GM23248 (cell line): ENCODE measurements around the gene CABP7.

Source experiments
- EZH2 ChIP-seq: fragments of 200-600 bp; sonication (generic); IDR thresholded peaks from 2 replicates; pipeline ENCODE4 v1.6.1; 2018; ENCODE audit warnings: antibody characterized with exemption, mild to moderate bottlenecking; ENCODE audit not compliant: insufficient read depth, poor library complexity, severe bottlenecking
- EZH2phosphoT487 ChIP-seq: fragments of 200-600 bp; sonication (generic); IDR thresholded peaks from 2 replicates; pipeline ENCODE4 v1.6.1; 2018; ENCODE audit warnings: antibody characterized with exemption, moderate library complexity, mild to moderate bottlenecking, low read depth; ENCODE audit not compliant: insufficient read depth

DNA sequence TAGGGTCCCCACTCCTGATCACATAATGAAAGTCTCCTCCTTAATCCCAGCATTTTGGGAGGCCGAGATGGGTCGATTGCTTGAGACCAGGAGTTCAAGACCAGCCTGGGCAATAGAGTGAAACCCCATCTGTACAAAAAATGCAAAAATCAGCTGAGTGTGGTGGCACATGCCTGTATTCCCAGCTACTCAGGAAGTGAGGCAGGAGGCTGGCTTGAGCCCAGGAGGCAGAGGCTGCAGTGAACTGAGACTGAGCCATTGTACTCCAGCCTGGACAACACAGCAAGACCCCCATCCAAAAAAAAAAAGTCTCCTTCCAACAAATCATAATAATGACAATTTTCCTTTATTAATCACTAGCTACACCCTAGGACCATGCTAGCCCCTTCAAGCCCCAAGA is 31.9 kb downstream of the CABP7 start:
- TF ChIP-seq EZH2 (no peak), EZH2phosphoT487 (no peak)
